SK-N-SH (cell line): Measurements from ENCODE around the gene COL17A1. TPM values are rescaled to one million over a fixed set of nuclear protein-coding genes. Genes with fewer than 3 reads are reported as not detected.

Experiments used
- CTCF ChIA-PET: fragments of 300-600, 350-600 bp; formaldehyde crosslinking; extraction: SDS; loops from one replicate; lab custom pipeline; 2021; lab: Yijun Ruan, JAX
- POLR2A ChIA-PET: fragments of 350-600 bp; sonication (Branson Sonifier 250); formaldehyde crosslinking; extraction: SDS; loops from one replicate; lab custom pipeline; 2020; ENCODE audit warnings: antibody characterized with exemption, inconsistent platforms; lab: Yijun Ruan, JAX
- DNase-seq: peaks from one replicate; pipeline ENCODE4 v3.0.0; 2012
- H2AFZ ChIP-seq: fragments of 200-600 bp; sonication (generic); 2 replicates; pipeline ENCODE4 v1.8.1; 2016; ENCODE audit warnings: antibody characterized with exemption, mild to moderate bottlenecking, low read depth
- H3F3A ChIP-seq: fragments of 200-600 bp; sonication (generic); replicated peaks from 2 replicates; pipeline ENCODE3; 2016; ENCODE audit warnings: antibody characterized with exemption, mild to moderate bottlenecking; ENCODE audit not compliant: insufficient read depth
- H3K27ac ChIP-seq, 2 experiments: fragments of 200-500 bp in 1 of 2; fragments of 200-600 bp in 1 of 2; sonication (Bioruptor generic) in 1 of 2; sonication (generic), shearing (Covaris generic) in 1 of 2; 2 replicates each; pipeline versions ENCODE4 v1.5.1 to v1.6.1; 2014 to 2016; ENCODE audit warnings: low read depth in 2 of 2, inconsistent platforms in 1 of 2, low read length in 1 of 2, mild to moderate bottlenecking in 1 of 2, mixed read lengths in 1 of 2
- H3K27me3 ChIP-seq: fragments of 200-600 bp; sonication (generic), shearing (Covaris generic); 2 replicates; pipeline ENCODE4 v1.6.1; 2016; ENCODE audit warnings: mixed run types; ENCODE audit not compliant: insufficient read depth
- H3K36me3 ChIP-seq, 2 experiments: fragments of 200-500 bp in 1 of 2; fragments of 200-600 bp in 1 of 2; sonication (Bioruptor generic) in 1 of 2; sonication (generic) in 1 of 2; replicated peaks in 1 of 2; 2 replicates each; pipeline versions ENCODE3 to v1.5.1; 2014 to 2016; ENCODE audit warnings: low read length in 1 of 2, mild to moderate bottlenecking in 1 of 2; ENCODE audit not compliant: insufficient read depth in 2 of 2, control insufficient read depth in 1 of 2
- H3K4me1 ChIP-seq, 2 experiments: fragments of 200-500 bp in 1 of 2; fragments of 200-600 bp in 1 of 2; sonication (Bioruptor generic) in 1 of 2; sonication (generic), shearing (Covaris generic) in 1 of 2; 2 replicates each; pipeline versions ENCODE4 v1.5.1 to v1.6.1; 2014 to 2016; ENCODE audit warnings: low read depth in 1 of 2, low read length in 1 of 2, mixed run types in 1 of 2; ENCODE audit not compliant: insufficient read depth in 2 of 2, control insufficient read depth in 1 of 2
- H3K4me2 ChIP-seq: fragments of 200-600 bp; sonication (generic), shearing (Covaris generic); 2 replicates; pipeline ENCODE4 v1.6.1; 2017; ENCODE audit warnings: mixed run types
- H3K4me3 ChIP-seq, 2 experiments: fragments of 200-500 bp in 1 of 2; fragments of 200-600 bp in 1 of 2; sonication (Bioruptor generic) in 1 of 2; sonication (generic), shearing (Covaris generic) in 1 of 2; 2 replicates each; pipeline versions ENCODE4 v1.5.1 to v1.8.1; 2014 to 2016; ENCODE audit warnings: low read depth in 2 of 2, inconsistent platforms in 1 of 2, low read length in 1 of 2, mild to moderate bottlenecking in 1 of 2, mixed read lengths in 1 of 2, moderate library complexity in 1 of 2
- H3K79me2 ChIP-seq: fragments of 200-600 bp; sonication (generic); 2 replicates; pipeline ENCODE4 v1.8.1; 2017; ENCODE audit warnings: mild to moderate bottlenecking; ENCODE audit not compliant: insufficient read depth
- H3K9ac ChIP-seq: fragments of 200-600 bp; sonication (generic); 2 replicates; pipeline ENCODE4 v1.6.1; 2017; ENCODE audit warnings: mixed run types
- H3K9me2 ChIP-seq: fragments of 200-600 bp; sonication (generic); 2 replicates; pipeline ENCODE4 v1.6.1; 2017; ENCODE audit warnings: mixed run types
- H3K9me3 ChIP-seq: fragments of 200-600 bp; sonication (generic); 2 replicates; pipeline ENCODE4 v1.6.1; 2017; ENCODE audit warnings: mixed run types, mild to moderate bottlenecking, moderate library complexity
- H4K20me1 ChIP-seq: fragments of 200-600 bp; sonication (generic); 2 replicates; pipeline ENCODE4 v1.6.1; 2017; ENCODE audit warnings: mild to moderate bottlenecking, mixed run types; ENCODE audit not compliant: insufficient read depth
- CHD2 ChIP-seq: fragments of 150-350 bp; IDR thresholded peaks from 2 replicates; pipeline ENCODE4 v1.6.1; 2018; ENCODE audit warnings: low read length; ENCODE audit not compliant: partially characterized antibody
- ELF1 ChIP-seq: IDR thresholded peaks from 2 replicates; pipeline ENCODE4 v1.4.0; 2012
- EP300 ChIP-seq, 2 experiments: IDR thresholded peaks; 2 replicates each; pipeline versions ENCODE4 v1.4.0 to v1.6.1; 2012; ENCODE audit warnings: borderline replicate concordance in 1 of 2, low read depth in 1 of 2, low read length in 1 of 2
- FOSL2 ChIP-seq: IDR thresholded peaks from 2 replicates; pipeline ENCODE4 v1.4.0; 2012; ENCODE audit warnings: low read depth, mild to moderate bottlenecking, moderate library complexity, borderline replicate concordance
- FOXJ3 ChIP-seq: sonication (generic); formaldehyde crosslinking; IDR thresholded peaks from 2 replicates; pipeline ENCODE4 v1.5.1; 2020; ENCODE audit warnings: mild to moderate bottlenecking, missing genetic modification reagents
- FOXM1 ChIP-seq: IDR thresholded peaks from 2 replicates; pipeline ENCODE4 v1.4.0; 2012; ENCODE audit warnings: low read depth, mild to moderate bottlenecking
- GABPA ChIP-seq: IDR thresholded peaks from 2 replicates; pipeline ENCODE4 v1.4.0; 2012; ENCODE audit warnings: low read depth, mild to moderate bottlenecking
- GATA2 ChIP-seq: sonication (generic); formaldehyde crosslinking; IDR thresholded peaks from 2 replicates; pipeline ENCODE4 v1.5.0; 2020; ENCODE audit warnings: mild to moderate bottlenecking, missing genetic modification reagents
- JUND ChIP-seq: IDR thresholded peaks from 2 replicates; pipeline ENCODE4 v1.4.0; 2012
- MXI1 ChIP-seq: IDR thresholded peaks from 2 replicates; pipeline ENCODE4 v1.6.1; 2012; ENCODE audit warnings: mild to moderate bottlenecking, low read depth, low read length, improper control_type of control experiment
- NFIC ChIP-seq: IDR thresholded peaks from 2 replicates; pipeline ENCODE4 v1.4.0; 2012; ENCODE audit warnings: borderline replicate concordance
- NRF1 ChIP-seq: IDR thresholded peaks from 2 replicates; pipeline ENCODE4 v1.6.1; 2012; ENCODE audit warnings: low read depth, mild to moderate bottlenecking, low read length
- RAD21 ChIP-seq: IDR thresholded peaks from 2 replicates; pipeline ENCODE4 v1.6.1; 2012; ENCODE audit warnings: mild to moderate bottlenecking, low read length
- RXRA ChIP-seq: IDR thresholded peaks from 2 replicates; pipeline ENCODE4 v1.4.0; 2012; ENCODE audit warnings: low read depth, mild to moderate bottlenecking, borderline replicate concordance
- SMC3 ChIP-seq: IDR thresholded peaks from 2 replicates; pipeline ENCODE4 v1.6.1; 2012; ENCODE audit warnings: low read depth, low read length, improper control_type of control experiment
- TCF12 ChIP-seq: IDR thresholded peaks from 2 replicates; pipeline ENCODE4 v1.4.0; 2012
- WGBS: methylation state at CpG from one replicate; pipeline ENCODE4 v1.1.6; 2017; ENCODE audit warnings: low lambda C conversion rate; 5-methylcytosine and 5-hydroxymethylcytosine counted together
- polyA plus RNA-seq, 3 experiments: library from polyadenylated mRNA; depleted of rRNA; stranded (reverse); fragments of >200 nt; gene quantifications; 2 replicates each; pipeline ENCODE4 v1.2.3, GENCODE V29; 2012
- TF ChIP-seq, protein P1 (sequence below): IDR thresholded peaks from 2 replicates; pipeline ENCODE4 v1.4.0; 2012; ENCODE audit warnings: low read depth
- TF ChIP-seq, protein P2 (sequence below): IDR thresholded peaks from 2 replicates; pipeline ENCODE4 v1.4.0; 2012; ENCODE audit warnings: low read depth, borderline replicate concordance
- TF ChIP-seq, protein P3 (sequence below): fragments of 150-350 bp; IDR thresholded peaks from 2 replicates; pipeline ENCODE4 v1.6.1; 2016; ENCODE audit warnings: mild to moderate bottlenecking, low read depth, low read length
- TF ChIP-seq, protein P4 (sequence below): IDR thresholded peaks from 2 replicates; pipeline ENCODE4; 2012

The COL17A1 gene
- polyA plus RNA-seq, 1 of the 3 experiments (the other 2 are of a cell fraction): 0.12 TPM

DNA sequence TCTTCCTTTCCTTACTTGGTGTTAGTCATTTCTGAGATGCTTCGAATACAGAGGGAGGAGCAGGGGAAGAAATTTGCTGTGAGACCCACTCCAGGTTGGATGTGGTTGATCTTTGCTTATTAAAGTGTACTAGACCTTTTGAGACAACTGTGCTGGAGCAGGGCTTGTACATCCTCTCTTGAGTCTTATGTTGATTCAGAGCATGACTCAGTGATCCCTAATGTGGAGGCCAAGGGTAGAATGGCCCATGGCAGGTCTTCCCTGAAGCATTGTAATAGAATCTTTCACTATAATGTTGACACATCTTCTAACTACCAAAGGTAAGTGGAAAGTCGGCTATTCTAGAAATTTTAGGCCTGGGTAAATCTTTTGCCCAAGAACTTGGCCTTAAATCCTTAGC lies 19.2 kb upstream of the COL17A1 start:
- ChIA-PET CTCF (interaction anchor here (3.0 kb wide), 1 partner anchor 17 kb away, joined by 13 read pairs; the partner anchor contains the start of gene SFR1), POLR2A (no interaction called here)
- Histone ChIP-seq H3K9me2 (no peaks in the 10 kb centered on the region), H3K27ac (no peak overlapping the region), H3K4me1 (no peaks in the 10 kb centered on the region), H3K4me2 (no peak overlapping the region), H3F3A (peaks cover 13% of the 10 kb centered on the region), H3K4me3 (no peak overlapping the region), H3K79me2 (no peaks in the 10 kb centered on the region), H3K9me3 (no peaks in the 10 kb centered on the region), H2AFZ (no peak overlapping the region), H3K27me3 (no peaks in the 10 kb centered on the region), H4K20me1 (no peaks in the 10 kb centered on the region), H3K9ac (no peak overlapping the region), H3K36me3 (no peaks in the 10 kb centered on the region)
- no peak for DNase-seq
- 70% methylated on average over 2 of the region's 2 CpGs for WGBS
- TF ChIP-seq, protein P1, sequence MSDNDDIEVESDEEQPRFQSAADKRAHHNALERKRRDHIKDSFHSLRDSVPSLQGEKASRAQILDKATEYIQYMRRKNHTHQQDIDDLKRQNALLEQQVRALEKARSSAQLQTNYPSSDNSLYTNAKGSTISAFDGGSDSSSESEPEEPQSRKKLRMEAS: no peak
- TF ChIP-seq GABPA (no peak), JUND (no peak), GATA2 (CRISPR knock-in tag) (no peak), MXI1 (no peak), FOXM1 (no peak), RXRA (no peak), ELF1 (no peak), NFIC (no peak), FOXJ3 (CRISPR knock-in tag) (no peak), NRF1 (no peak), EP300 (IDR thresholded peaks at IDR 0.05; ENCODE audit: borderline replicate concordance in 1 of 2, low read depth in 1 of 2, low read length in 1 of 2) (no peak), SMC3 (no peak), RAD21 (no peak), CHD2 (no peak), TCF12 (no peak), FOSL2 (no peak)
- TF ChIP-seq, protein P2, sequence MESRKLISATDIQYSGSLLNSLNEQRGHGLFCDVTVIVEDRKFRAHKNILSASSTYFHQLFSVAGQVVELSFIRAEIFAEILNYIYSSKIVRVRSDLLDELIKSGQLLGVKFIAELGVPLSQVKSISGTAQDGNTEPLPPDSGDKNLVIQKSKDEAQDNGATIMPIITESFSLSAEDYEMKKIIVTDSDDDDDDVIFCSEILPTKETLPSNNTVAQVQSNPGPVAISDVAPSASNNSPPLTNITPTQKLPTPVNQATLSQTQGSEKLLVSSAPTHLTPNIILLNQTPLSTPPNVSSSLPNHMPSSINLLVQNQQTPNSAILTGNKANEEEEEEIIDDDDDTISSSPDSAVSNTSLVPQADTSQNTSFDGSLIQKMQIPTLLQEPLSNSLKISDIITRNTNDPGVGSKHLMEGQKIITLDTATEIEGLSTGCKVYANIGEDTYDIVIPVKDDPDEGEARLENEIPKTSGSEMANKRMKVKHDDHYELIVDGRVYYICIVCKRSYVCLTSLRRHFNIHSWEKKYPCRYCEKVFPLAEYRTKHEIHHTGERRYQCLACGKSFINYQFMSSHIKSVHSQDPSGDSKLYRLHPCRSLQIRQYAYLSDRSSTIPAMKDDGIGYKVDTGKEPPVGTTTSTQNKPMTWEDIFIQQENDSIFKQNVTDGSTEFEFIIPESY: no peak
- TF ChIP-seq, protein P3, sequence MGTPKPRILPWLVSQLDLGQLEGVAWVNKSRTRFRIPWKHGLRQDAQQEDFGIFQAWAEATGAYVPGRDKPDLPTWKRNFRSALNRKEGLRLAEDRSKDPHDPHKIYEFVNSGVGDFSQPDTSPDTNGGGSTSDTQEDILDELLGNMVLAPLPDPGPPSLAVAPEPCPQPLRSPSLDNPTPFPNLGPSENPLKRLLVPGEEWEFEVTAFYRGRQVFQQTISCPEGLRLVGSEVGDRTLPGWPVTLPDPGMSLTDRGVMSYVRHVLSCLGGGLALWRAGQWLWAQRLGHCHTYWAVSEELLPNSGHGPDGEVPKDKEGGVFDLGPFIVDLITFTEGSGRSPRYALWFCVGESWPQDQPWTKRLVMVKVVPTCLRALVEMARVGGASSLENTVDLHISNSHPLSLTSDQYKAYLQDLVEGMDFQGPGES: no peak
- TF ChIP-seq, protein P4, sequence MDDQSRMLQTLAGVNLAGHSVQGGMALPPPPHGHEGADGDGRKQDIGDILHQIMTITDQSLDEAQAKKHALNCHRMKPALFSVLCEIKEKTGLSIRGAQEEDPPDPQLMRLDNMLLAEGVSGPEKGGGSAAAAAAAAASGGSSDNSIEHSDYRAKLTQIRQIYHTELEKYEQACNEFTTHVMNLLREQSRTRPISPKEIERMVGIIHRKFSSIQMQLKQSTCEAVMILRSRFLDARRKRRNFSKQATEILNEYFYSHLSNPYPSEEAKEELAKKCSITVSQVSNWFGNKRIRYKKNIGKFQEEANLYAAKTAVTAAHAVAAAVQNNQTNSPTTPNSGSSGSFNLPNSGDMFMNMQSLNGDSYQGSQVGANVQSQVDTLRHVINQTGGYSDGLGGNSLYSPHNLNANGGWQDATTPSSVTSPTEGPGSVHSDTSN: no peak
